Measurements from ENCODE around the gene STK24.

STK24 gene

DNA sequence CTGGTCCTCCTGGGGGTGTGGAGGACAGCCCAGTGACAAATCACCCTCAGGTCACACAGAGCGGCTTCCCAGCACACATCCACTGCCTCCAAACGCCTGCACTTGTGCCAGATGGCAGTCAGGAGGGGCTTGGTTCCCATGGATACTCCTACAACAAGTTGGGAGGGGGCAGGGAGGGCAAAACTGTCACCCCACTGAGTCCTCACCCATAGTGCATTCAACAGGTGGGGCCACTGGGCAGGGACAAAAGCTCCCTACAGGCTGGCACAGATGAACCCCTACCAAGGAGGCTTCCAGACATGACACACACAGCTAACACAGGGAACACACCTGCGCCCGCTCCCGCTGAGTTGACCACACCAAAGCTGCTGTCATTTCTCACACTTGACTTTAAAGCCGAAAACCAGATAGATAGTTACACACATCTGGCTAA lies 120.5 kb downstream of the STK24 start:
- no peak for DNase-seq (ENCODE audit: low read depth in 2 of 3, low spot score in 1 of 3)

DNA sequence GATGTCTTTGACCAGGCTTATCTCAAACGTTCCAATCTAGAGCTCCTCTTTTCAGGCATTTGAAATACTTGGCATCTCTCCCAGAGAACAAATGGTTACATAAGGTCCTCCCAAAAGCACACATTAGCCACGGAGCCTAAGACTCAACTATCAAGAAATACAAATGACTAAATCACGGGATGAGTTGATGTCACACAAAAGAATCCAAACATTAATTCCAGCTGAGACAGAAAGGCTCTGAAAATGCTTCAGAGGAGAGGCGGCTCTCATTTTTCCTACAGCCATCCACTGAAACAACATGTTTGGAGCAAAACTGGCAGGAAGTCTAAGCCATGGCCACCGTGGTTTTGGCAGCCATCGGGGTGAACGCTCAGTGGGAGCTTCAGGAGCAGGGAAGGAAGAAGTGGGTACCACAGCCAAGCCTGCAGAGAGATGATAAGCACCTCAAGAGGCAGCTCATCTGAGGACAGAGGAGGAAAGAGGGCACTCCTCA lies 122.5 kb downstream of the STK24 start:
- DNase-seq (ENCODE audit: low read depth in 2 of 3, low spot score in 1 of 3): no peak

GRCh38 chr13:98452851-98453843 lies 123.8 kb downstream of the STK24 start:
- DNase-seq (ENCODE audit: low read depth in 2 of 3, low spot score in 1 of 3): no peak

DNA sequence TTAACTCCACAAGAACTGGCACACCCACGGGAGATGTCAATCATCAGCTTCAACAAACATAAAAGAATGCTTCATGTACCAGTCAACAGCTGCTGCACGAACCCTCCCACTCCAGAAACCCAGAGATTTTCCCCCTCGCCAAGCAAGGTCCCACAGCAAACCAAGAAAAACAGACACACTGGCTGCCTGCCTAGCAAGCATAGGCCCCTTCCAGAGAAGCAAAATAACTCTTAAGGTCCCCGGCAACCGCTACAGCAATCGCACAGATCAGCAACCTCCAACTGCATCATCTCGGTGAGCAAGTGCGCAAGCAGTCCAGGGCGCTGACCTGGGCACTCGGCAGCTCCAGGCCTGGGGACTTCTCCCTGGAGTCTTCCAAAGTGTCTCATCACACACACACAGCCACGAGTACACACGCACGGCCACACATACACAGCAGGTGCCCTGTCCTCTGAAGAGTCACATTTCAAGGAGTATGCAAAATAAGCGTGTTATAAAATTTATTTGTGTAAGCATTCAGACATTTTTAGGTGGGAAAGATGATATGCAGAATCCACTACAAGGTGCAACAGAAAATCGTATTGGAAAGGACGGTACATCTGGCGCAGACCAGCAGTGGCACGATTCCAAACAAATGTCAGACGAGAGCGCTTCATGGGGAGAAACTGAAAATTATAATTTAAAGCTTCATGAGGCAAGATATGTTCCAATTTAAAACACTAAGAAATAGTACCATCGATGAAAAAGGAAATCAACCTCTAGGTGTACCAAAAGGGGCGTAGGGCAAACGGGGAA lies 125.0 kb downstream of the STK24 start:
- DNase-seq (ENCODE audit: low read depth in 2 of 3, low spot score in 1 of 3): no peak

DNA sequence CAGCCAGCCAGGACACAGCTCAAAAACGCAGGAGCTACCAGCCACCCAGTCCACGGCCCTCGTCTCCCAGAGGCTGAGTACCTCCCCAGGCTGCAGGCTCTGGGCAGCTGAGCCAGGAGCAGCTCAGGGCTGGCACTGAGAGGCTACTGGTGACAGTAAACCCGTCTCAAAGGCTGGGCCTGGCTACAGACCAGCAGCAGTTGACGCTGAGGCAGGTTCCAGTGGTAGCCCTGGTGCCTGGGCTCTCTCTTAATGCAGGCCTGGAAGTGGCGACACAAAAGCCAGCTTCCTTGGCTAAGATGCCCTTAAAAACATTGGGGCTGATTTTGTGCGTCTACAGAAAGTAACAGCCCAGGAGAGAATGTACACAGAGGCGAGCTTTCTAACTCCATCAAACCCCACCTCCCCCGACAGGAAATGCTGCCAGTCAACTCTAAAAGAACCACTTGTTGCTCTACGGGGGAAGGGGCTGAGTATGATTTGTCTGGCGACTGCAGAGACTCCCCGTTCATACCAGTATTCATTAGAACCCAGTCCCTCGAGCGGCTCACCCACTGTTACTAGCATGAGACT lies 126.3 kb downstream of the STK24 start:
- no peak for DNase-seq (ENCODE audit: low read depth in 2 of 3, low spot score in 1 of 3)

- DNase-seq (ENCODE audit: low read depth in 2 of 3, low spot score in 1 of 3): no peak
Observed at GRCh38 chr13:98450026-98450425, 126.9 kb downstream of the STK24 start.

DNA sequence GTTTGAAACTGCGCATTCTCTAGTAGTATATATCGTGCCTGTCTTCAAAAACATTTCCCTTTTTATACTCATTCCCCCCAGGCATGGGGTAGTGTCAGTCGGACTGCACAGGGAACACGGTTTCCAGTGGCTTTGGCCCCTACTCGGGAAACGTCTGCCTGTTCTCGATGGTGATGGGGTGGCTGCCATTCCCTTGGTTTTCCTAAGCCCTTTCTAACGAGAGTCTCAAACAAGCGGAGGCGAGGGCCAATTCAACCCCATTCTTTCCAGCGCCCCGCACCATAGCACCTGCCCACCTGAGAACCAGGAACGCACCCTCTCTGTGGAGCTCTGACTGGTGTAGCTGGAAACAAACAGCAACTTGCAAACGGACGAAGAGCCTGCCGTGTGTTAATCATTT lies 127.6 kb downstream of the STK24 start:
- DNase-seq (ENCODE audit: low read depth in 2 of 3, low spot score in 1 of 3): no peak

- DNase-seq (ENCODE audit: low read depth in 2 of 3, low spot score in 1 of 3): no peak
Observed at GRCh38 chr13:98448642-98448928, 128.3 kb downstream of the STK24 start.

DNA sequence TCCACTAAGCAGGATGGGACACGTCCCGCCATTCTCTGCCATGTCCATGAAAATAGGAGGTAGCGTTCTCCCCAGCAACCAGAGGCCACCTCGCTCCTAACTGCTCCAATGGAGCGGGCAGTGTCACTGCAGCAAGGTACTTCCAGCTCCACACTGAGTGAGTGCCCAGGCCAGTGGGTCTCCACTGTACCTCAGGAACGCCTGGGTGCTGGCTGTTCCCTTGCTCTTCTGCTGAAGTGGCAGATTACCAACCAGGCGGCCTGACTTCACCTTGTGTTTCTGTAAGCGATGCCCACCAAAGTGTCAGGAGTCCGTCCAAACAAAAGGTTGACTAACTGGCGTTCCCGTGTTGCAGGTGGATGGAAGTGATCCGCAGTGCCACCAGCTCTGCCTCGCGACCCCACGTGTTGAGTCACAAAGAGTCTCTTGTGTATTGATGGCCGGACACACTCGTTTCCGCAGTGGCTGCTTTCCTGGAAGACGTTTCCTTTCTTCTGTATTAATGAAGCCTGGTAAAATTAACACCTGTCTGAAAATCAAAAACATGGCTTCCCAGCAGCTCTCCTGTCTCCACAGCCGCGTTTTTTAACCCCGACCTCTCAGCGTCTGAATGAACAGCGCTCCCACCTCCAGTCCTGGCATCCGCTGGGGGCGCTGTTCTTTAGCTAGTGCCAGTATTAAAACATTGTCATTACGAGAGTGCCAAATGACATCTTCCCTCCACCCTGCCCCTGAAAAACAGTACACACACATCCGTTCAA lies 128.8 kb downstream of the STK24 start:
- peak in 1 of 3 donors; percentile 43 for DNase-seq (ENCODE audit: low read depth in 2 of 3, low spot score in 1 of 3)

DNA sequence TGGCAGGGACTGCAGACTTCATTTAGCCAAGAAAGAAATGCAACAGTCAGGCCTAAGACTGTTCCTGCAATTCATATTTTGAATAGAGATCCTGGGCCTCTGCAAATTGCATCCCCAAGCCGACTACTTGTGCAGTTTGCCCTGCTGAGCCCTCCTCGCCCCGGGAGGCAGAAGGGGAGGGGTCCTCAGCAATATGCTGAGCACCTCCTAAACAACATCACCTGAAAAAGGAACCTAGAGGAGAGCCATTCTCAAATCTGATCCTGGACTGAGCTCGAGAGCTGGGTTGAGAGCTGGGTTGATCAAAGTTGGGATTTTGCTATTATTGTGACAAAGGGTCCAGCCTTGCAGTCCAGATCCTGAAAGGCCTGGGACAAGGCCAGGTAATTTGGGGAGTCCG lies 129.8 kb downstream of the STK24 start:
- no peak for DNase-seq (ENCODE audit: low read depth in 2 of 3, low spot score in 1 of 3)

DNA sequence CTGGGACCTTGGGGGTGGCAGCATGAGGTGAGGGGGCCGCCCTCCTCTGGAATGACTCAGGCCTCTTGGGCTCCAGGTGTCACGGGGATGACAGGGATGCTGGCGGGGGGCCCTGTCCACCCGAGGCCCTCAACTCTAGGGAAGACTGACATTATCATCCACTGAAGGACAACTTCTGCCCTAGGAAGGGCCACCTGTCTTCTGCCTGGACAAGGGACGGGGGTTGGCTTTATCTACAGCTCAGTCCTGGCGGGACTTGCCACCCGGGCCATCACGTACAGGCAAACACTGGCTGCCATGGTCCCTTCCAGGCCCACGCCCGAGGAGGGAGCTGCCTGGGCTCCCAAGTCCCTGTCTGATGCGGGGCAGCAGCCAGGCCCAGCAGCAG lies 130.7 kb downstream of the STK24 start:
- no peak for DNase-seq (ENCODE audit: low read depth in 2 of 3, low spot score in 1 of 3)

DNA sequence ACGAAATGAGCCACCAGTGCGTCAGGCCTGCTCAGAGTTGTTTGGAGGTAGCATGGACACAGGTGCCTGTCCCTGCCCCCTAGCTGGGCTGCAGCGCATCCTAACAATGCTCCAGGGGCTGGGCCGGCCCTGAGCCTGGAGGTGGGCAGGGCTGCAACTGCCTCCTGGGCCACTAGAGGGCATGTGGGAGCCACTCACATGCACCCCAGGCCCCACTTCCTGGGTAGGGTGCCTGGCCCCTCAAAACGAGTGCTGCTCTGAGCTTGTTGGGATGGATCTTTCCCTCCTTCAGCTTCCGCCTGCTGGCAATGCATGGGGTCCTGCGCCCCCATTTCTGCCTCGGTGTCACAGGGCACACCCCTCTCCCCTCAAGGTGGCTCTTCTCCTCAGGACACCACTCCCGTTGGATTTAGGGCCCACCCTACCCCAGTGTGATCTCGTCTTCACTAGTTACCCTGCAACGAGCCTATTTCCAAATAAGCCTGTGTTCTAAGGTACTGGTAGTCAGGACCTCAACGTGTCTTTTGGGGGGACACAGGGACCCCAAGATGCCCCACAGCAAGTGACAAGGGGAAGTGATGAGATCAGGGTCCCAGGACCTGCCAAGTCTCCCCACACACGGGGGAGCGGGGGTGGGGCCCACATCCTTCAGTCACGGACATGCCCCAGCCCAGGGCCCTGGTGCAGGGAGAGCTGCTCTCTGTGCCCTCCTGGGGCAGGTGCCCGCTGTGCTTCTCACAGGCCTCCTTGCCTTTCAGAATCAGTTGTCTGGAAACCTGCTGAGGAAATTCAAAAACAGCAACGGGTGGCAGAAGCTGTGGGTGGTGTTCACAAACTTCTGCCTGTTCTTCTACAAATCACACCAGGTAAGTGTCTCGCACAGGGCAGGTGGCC lies 131.3 kb downstream of the STK24 start:
- DNase-seq (ENCODE audit: low read depth in 2 of 3, low spot score in 1 of 3): peak; percentile 66 to 84 (median 68)

- DNase-seq (ENCODE audit: low read depth in 2 of 3, low spot score in 1 of 3): no peak
Observed at GRCh38 chr13:98444381-98444780, 132.5 kb downstream of the STK24 start.

DNA sequence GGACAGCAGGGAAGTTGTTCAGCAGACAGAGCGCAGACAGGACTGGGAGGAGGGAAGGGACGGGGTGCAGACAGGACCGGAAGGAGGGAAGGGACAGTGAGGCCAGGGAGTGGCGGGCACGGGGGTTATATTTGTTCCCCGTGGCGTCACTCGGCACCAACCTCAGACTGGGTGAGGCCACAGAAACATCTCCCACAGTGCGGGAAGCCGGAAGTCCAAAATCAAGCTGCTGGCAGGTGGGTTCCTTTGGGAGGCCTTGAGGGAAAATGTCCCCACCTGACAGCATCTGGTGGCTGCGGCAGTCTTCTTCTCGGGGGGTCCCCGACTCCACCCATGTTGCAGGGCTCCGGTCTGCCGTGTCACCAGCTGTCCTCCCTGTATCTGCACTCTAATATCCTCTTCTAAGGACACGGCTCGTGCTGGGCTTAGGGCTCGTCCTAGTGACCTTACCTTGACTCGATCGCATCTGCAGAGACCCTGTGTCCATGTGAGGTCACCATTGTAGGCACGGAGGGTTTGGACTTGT lies 133.0 kb downstream of the STK24 start:
- DNase-seq (ENCODE audit: low read depth in 2 of 3, low spot score in 1 of 3): no peak

GRCh38 chr13:98443329-98443728 lies 133.6 kb downstream of the STK24 start:
- no peak for DNase-seq (ENCODE audit: low read depth in 2 of 3, low spot score in 1 of 3)

DNA sequence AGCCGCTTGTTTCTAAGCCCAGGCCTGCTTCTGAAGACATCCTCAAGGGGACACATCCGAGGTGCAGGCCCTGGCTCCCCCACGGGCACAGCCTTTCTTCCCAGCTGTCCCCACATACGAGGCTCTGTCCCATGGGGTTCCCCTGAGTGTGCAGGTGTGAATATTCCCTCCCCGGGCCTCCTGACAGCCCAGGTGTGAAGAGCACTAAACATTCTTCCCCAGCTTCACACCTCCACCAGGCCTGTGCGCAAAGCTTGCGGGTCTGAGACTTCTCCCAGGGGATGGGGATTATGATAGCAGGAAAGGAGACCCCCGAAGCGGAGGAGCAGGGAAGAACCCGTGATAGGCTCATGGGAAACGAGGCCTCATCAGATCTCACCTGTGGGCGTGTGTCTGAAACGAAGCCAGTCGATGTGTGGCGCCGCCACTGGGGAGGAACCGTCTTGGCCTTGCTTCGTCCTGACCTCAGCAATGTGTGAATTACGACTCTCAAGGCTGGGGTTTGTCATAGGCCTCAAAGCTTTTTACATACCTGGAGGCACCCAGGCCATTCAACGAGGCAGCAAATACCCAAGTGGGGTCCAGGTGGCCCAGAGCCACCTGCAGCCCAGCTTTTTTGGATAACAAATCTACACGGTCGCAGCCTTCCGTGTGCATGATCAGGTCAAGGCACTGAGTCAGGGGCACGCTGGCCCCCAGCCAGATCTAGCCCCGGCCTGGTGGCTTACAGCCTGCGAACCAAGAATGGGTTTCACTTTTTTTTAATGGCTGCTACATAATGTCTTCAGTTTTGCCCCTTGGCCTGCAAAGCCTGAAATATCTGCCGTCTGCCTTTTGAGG lies 134.3 kb downstream of the STK24 start:
- DNase-seq (ENCODE audit: low read depth in 2 of 3, low spot score in 1 of 3): no peak

- DNase-seq (ENCODE audit: low read depth in 2 of 3, low spot score in 1 of 3): no peak
Observed at GRCh38 chr13:98441056-98441676, 135.7 kb downstream of the STK24 start.

GRCh38 chr13:98440390-98441055 lies 136.4 kb downstream of the STK24 start:
- DNase-seq (ENCODE audit: low read depth in 2 of 3, low spot score in 1 of 3): no peak

Measured in stimulated activated CD4-positive, alpha-beta T cell treated with anti-CD3 and anti-CD28 coated beads, Interleukin-12 subunit alpha, Interleukin-12 subunit beta, amount 100 ng/mL, for 48 hours (primary cell).